GM18511 (cell line): ENCODE data around the gene RALGAPB.

ENCODE experiments used
- ATAC-seq: cut with Tn5 transposase; IDR thresholded peaks from one replicate; pipeline ENCODE4 v1.9.1; 2021; ENCODE audit warnings: mild to moderate bottlenecking, moderate library complexity; ENCODE audit not compliant: unreplicated experiment

RALGAPB gene

GRCh38 chr20:38543014-38543906 lies 70.6 kb downstream of the RALGAPB start:
- peak; percentile 56 for ATAC-seq

DNA sequence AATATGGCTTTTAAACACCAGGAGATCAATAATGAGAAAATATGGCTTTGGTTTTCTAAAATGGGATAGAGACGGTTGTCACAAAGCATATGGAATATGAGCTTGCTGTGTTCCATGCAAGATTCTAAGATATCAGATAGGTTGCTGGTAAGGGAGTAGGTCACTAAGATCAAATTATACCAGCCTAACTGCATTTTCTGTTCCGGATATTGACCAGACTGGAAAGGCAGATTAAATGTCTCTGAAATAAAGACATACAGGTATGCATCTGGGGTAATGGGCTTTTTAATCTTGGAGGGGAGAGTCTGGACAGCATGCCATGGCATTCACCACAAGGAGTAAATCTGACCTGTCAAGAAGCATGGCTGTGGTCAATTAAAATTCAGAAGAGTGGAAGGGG lies 73.1 kb downstream of the RALGAPB start:
- no peak for ATAC-seq

- ATAC-seq, result no peak
Observed at GRCh38 chr20:38547288-38548085, 74.8 kb downstream of the RALGAPB start.

DNA sequence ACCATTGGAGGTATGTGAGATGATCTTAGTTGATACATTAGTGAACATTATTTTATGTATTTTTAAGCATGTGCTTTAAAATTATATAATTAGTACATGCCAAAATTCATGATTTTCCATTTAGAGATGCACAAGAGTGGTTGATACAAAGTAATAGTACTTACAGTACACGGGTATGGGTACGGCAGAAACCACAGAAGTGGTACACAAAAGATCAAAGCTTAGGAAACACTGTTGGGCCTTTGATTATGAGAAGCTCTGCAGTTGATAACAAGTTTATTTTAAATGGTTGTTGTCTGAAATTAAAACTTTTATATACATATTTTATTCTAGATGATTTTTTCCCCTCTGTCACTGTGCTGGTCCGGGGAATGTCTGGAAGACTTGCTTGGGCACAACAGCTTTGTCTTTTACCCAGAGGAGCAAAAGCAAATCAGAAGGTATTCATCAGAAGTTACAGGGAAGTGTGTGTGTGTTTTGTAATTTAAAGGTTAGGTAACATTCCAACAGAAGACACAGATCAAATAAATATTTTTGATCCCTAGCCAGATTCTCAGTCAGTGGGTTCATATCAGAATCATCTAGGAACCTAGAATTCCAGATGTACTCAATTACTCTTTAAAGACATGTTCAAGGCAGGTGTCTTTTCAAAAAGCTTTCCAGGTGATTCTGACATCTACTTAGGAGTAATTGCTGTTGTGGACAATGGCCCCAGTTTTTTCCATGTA lies 75.9 kb downstream of the RALGAPB start:
- ATAC-seq, result no peak

DNA sequence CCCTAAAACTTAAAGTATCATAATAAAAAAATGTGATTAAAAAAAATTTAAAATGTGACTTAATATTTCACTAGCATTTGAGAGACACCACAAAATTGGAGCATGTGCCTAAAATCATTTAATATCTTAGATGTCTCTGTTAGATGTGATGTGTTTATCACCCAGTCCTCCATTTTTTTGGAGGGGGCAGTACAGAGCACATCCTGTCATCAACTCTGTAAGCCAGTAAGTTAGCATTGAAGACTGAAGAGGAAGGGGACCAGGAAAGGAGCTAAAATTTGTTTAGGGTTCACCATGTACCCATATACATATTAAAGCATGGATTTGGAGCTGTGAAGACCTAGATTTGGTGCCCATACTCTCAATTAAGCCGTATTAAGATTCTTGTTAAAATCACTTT lies 77.6 kb downstream of the RALGAPB start:
- no peak for ATAC-seq

- no peak for ATAC-seq
Observed at GRCh38 chr20:38551056-38551626, 78.5 kb downstream of the RALGAPB start.

GRCh38 chr20:38554986-38555385 lies 82.3 kb downstream of the RALGAPB start:
- no peak for ATAC-seq

DNA sequence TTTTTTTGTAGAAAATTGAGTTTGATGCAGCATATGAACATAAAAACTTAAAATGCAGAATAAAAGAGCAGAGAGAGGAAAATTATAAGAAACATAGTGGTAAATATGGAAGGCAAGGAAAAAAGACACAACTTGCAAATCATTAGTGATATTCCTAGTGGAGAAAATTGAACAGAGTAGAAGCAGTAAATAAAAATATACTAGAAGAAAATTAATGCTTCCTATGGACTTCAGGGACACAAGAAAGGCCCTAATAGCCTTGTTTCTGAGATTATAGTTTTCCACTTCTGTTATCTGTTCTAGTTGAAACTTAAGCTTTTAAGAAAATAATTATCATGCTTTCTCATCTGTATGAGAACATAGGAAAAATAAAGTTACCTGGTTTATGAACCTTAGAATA lies 82.8 kb downstream of the RALGAPB start:
- no peak for ATAC-seq

DNA sequence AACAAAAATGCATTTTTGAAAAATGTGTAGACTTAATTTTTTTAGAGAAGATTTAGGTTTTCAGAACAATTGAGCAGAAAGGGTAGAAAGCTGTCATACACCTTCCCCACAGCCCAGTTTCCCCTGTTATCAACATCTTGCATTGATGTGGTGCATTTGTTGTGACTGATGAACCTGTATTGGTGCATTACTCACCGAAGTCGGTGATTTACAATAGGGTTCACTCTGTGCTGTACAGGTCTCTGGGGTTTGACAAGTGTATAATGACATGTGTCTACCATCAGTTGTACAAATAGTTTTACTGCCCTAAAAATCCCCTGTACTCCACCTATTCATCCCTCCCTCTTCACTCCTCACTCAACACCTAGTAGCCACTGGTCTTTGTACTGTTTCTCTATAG lies 84.5 kb downstream of the RALGAPB start:
- ATAC-seq, result no peak

GRCh38 chr20:38558596-38559360 lies 86.1 kb downstream of the RALGAPB start:
- no peak for ATAC-seq

DNA sequence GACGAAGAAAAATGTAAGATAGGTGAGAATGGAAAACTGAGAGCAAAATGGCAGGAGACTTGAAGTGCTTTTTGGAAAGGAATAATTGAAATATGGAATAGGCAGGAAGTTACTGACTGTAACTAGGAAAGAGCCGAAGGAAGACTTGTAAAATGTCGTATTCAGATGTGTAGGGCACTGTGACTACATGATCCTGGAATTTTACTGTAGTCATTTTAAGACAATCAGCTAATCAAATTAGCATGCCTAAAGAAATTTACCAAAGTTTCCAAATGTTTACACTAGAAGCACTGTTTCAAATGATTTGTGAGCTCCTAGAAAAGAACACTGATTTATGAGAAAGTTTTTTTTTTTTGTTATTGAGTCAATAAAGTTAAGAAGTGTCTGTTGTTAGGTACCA lies 87.1 kb downstream of the RALGAPB start:
- no peak for ATAC-seq

GRCh38 chr20:38563802-38564431 lies 91.3 kb downstream of the RALGAPB start:
- ATAC-seq, result no peak

GRCh38 chr20:38564680-38565079 lies 92.0 kb downstream of the RALGAPB start:
- ATAC-seq, result no peak

DNA sequence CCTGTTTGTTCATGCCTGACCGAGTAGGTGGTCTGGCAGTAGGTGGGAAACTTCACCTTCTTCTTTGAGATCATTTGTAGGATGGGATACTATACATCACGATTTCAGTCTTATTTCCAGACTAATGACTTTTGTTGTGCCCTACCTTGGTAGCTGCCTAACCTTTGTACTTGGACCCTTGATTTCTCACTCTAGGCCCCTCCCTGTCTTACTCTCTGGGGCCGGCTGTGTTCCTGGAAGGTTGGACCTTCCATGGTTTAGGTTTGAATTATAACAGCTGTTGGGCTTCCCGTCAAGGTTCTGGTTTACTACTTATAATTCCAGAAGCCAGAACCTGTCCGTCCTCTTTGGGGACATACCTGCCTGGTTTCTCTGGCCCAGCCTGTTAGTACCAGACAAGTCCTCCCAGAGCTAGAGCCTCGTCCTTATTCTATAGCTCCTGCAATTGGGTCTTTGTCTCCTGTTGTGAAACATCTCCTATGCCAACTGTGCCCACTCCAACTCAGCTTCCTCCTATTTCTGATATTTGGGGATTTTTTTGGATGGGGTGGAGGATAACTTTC lies 93.5 kb downstream of the RALGAPB start:
- no peak for ATAC-seq

GRCh38 chr20:38569747-38570525 lies 97.3 kb downstream of the RALGAPB start:
- no peak for ATAC-seq

- ATAC-seq, result no peak
Observed at GRCh38 chr20:38573413-38573812, 100.8 kb downstream of the RALGAPB start.

- ATAC-seq, result no peak
Observed at GRCh38 chr20:38579219-38579910, 106.7 kb downstream of the RALGAPB start.

- no peak for ATAC-seq
Observed at GRCh38 chr20:38579921-38580320, 107.3 kb downstream of the RALGAPB start.
